GM23338 (cell line): ENCODE data around the gene PGAP3. TPM values are rescaled to one million over a fixed set of nuclear protein-coding genes. Genes with fewer than 3 reads are reported as not detected.

ENCODE experiments used
- ATAC-seq: fragments of 200-7000 bp; cut with Tn5 transposase; 3 replicates; pipeline ENCODE4 v1.9.1; 2020
- DNase-seq: peaks from one replicate; pipeline ENCODE4 v3.0.0-alpha.2; 2015; ENCODE audit warnings: low spot score
- H2AFZ ChIP-seq: fragments of 200-600 bp; sonication (generic); 2 replicates; pipeline ENCODE4 v1.8.0; 2016; ENCODE audit warnings: antibody characterized with exemption, mild to moderate bottlenecking, moderate library complexity
- H3F3A ChIP-seq: fragments of 200-600 bp; sonication (generic); replicated peaks from 2 replicates; pipeline ENCODE4 v1.8.0; 2017; ENCODE audit warnings: antibody characterized with exemption, mixed run types, low read depth
- H3K27ac ChIP-seq: fragments of 200-600 bp; sonication (generic); 2 replicates; pipeline ENCODE4 v1.6.1; 2016; ENCODE audit warnings: low read depth
- H3K27me3 ChIP-seq: fragments of 200-600 bp; sonication (generic); 2 replicates; pipeline ENCODE4 v1.8.0; 2016; ENCODE audit warnings: mild to moderate bottlenecking, mixed run types, moderate library complexity; ENCODE audit not compliant: insufficient read depth
- H3K36me3 ChIP-seq: fragments of 200-600 bp; sonication (generic); 2 replicates; pipeline ENCODE4 v1.8.0; 2016; ENCODE audit warnings: mild to moderate bottlenecking; ENCODE audit not compliant: insufficient read depth
- H3K4me1 ChIP-seq: fragments of 200-600 bp; sonication (generic); 2 replicates; pipeline ENCODE4 v1.8.0; 2016; ENCODE audit warnings: mild to moderate bottlenecking, moderate library complexity; ENCODE audit not compliant: insufficient read depth
- H3K4me2 ChIP-seq: fragments of 200-600 bp; sonication (generic); 2 replicates; pipeline ENCODE4 v1.7.1; 2017; ENCODE audit warnings: mixed run types
- H3K4me3 ChIP-seq: fragments of 200-600 bp; sonication (generic); 2 replicates; pipeline ENCODE4 v1.6.1; 2016; ENCODE audit warnings: mixed run types
- H3K79me2 ChIP-seq: fragments of 200-600 bp; sonication (generic); replicated peaks from 2 replicates; pipeline ENCODE4 v1.8.0; 2017; ENCODE audit warnings: mild to moderate bottlenecking; ENCODE audit not compliant: insufficient read depth
- H3K9me2 ChIP-seq: fragments of 200-600 bp; sonication (generic); 2 replicates; pipeline ENCODE4 v1.8.0; 2017; ENCODE audit not compliant: insufficient read depth
- H4K20me1 ChIP-seq: fragments of 200-600 bp; sonication (generic); replicated peaks from 2 replicates; pipeline ENCODE4 v1.8.0; 2017; ENCODE audit warnings: mild to moderate bottlenecking; ENCODE audit not compliant: insufficient read depth
- H3K27ac Mint-ChIP-seq: 2 replicates; pipeline ENCODE4 v1.8.0; 2020; ENCODE audit warnings: inconsistent platforms, mild to moderate bottlenecking, moderate library complexity, mixed read lengths
- H3K27me3 Mint-ChIP-seq: 3 replicates; pipeline ENCODE4 v1.8.0; 2022; ENCODE audit warnings: low read depth, mild to moderate bottlenecking, moderate library complexity, mixed read lengths, inconsistent platforms; ENCODE audit not compliant: insufficient read depth, poor library complexity
- H3K36me3 Mint-ChIP-seq: 3 replicates; pipeline ENCODE4 v1.8.0; 2021; ENCODE audit warnings: low read depth, mild to moderate bottlenecking, inconsistent platforms, moderate library complexity, mixed read lengths
- H3K4me1 Mint-ChIP-seq: 3 replicates; pipeline ENCODE4 v1.8.0; 2020; ENCODE audit warnings: mild to moderate bottlenecking, inconsistent platforms, mixed read lengths
- H3K4me3 Mint-ChIP-seq: 3 replicates; pipeline ENCODE4 v1.8.0; 2021; ENCODE audit warnings: moderate library complexity, mild to moderate bottlenecking, inconsistent platforms, mixed read lengths
- H3K9me3 Mint-ChIP-seq: 3 replicates; pipeline ENCODE4 v1.8.0; 2020; ENCODE audit warnings: moderate library complexity, mild to moderate bottlenecking, inconsistent platforms, mixed read lengths
- CREB1 ChIP-seq: fragments of 250-450 bp; sonication (Bioruptor Pico); IDR thresholded peaks from 2 replicates; pipeline ENCODE4 v1.5.0; 2020; ENCODE audit warnings: low read depth, mild to moderate bottlenecking, moderate library complexity
- ETS1 ChIP-seq: IDR thresholded peaks from 2 replicates; pipeline ENCODE4 v1.6.1; 2016; ENCODE audit warnings: antibody characterized with exemption
- NANOG ChIP-seq: IDR thresholded peaks from 2 replicates; pipeline ENCODE4 v1.6.1; 2016; ENCODE audit warnings: antibody characterized with exemption, borderline replicate concordance
- POLR2AphosphoS5 ChIP-seq: IDR thresholded peaks from 2 replicates; pipeline ENCODE4 v1.6.1; 2016; ENCODE audit warnings: antibody characterized with exemption, low read depth
- STAT1 ChIP-seq: IDR thresholded peaks from one replicate; pipeline ENCODE4 v1.6.1; 2016; ENCODE audit warnings: antibody characterized with exemption; ENCODE audit not compliant: unreplicated experiment
- ZNF114 ChIP-seq: fragments of 250-450 bp; sonication (Bioruptor Pico); IDR thresholded peaks from 2 replicates; pipeline ENCODE4 v1.5.0; 2020; ENCODE audit warnings: mild to moderate bottlenecking, moderate library complexity
- ZNF331 ChIP-seq: fragments of 250-450 bp; sonication (Bioruptor Pico); IDR thresholded peaks from 2 replicates; pipeline ENCODE4 v1.5.0; 2020; ENCODE audit warnings: low read depth, mild to moderate bottlenecking, moderate library complexity
- ZNF462 ChIP-seq: fragments of 250-450 bp; sonication (Bioruptor Pico); IDR thresholded peaks from 2 replicates; pipeline ENCODE4 v1.5.0; 2020; ENCODE audit warnings: mild to moderate bottlenecking, moderate library complexity
- polyA plus RNA-seq: library from polyadenylated mRNA; unstranded; fragments of >200 nt; fragmentation: Nextera tagmentation; extraction: Ambion mirVana; gene quantifications from 2 replicates; pipeline ENCODE4 v1.2.1, GENCODE V29; 2016
- total RNA-seq: library from RNA; depleted of rRNA; stranded (reverse); fragments of >200 nt; shearing (Covaris generic); gene quantifications from 2 replicates; pipeline ENCODE4 v1.2.3, GENCODE V29; 2014

The PGAP3 gene
- total and polyA plus RNA-seq, 2 experiments from 2014 or later: 7.0 to 10.7 TPM

- TF ChIP-seq ZNF462 (no peak), CREB1 (CRISPR knock-in tag) (no peak), ZNF114 (CRISPR knock-in tag) (no peak), POLR2AphosphoS5 (no peak), ZNF331 (CRISPR knock-in tag) (no peak), ETS1 (no peak), STAT1 (no peak)
Observed at GRCh38 chr17:39674702-39675389, 13.0 kb downstream of the PGAP3 start (continued).

- Histone ChIP-seq H3K27me3 (peaks cover 6% of the 10 kb centered on the region), H3K9me2 (no peaks in the 10 kb centered on the region), H3K79me2 (no peaks in the 10 kb centered on the region), H3K4me2 (no peak overlapping the region), H3F3A (no peaks in the 10 kb centered on the region), H3K4me1 (0 out of 2 replicates have a peak, but pooled peaks cover 5% of the 10 kb centered on the region), H3K4me3 (no peak overlapping the region), H3K36me3 (no peaks in the 10 kb centered on the region), H2AFZ (no peak overlapping the region), H4K20me1 (no peaks in the 10 kb centered on the region), H3K27ac (no peak overlapping the region)
- Mint-ChIP-seq H3K27me3 (peaks cover 34% of the 10 kb centered on the region), H3K27ac (no peak overlapping the region), H3K4me1 (peaks cover 32% of the 10 kb centered on the region), H3K4me3 (no peak overlapping the region), H3K9me3 (no peaks in the 10 kb centered on the region), H3K36me3 (0 out of 3 replicates have a peak, but pooled peaks cover 4% of the 10 kb centered on the region)
- no peak for DNase-seq
- ATAC-seq: no peak
- TF ChIP-seq CREB1 (CRISPR knock-in tag): no peak
- TF ChIP-seq NANOG: no peak
- no peak for TF ChIP-seq ZNF462
- TF ChIP-seq POLR2AphosphoS5: no peak
Observed at GRCh38 chr17:39674179-39674578, 13.7 kb downstream of the PGAP3 start.
